NCI-H2196 treated with DMSO at 0.1 percent for 48 hours (cell line): ENCODE measurements around the gene P2RX5.
"Not testable (repeated sequence)": the region's sequence is repeated elsewhere in the genome, so short reads cannot be mapped to it uniquely, and the experiment has no call there.

Experiments
- DNase-seq: peaks from one replicate; lab custom pipeline; 2025; ENCODE audit not compliant: unreplicated experiment; lab: John Stamatoyannopoulos, UW

Gene P2RX5

GRCh38 chr17:3695723-3696411 lies at the start of gene P2RX5:
TSS of gene P2RX5 (minus strand) at chr17:3696155. CDS start at chr17:3696005, 150 bp downstream.
- DNase-seq = no peak

GRCh38 chr17:3745071-3745470 lies 49.1 kb upstream of the P2RX5 start:
- no peak for DNase-seq

GRCh38 chr17:3744014-3744413 lies 48.1 kb upstream of the P2RX5 start:
- DNase-seq = no peak

GRCh38 chr17:3740611-3741073 lies 44.7 kb upstream of the P2RX5 start:
- no peak for DNase-seq

GRCh38 chr17:3739422-3740124 lies 43.6 kb upstream of the P2RX5 start:
- DNase-seq = no peak

GRCh38 chr17:3738562-3739295 lies 42.8 kb upstream of the P2RX5 start:
- no peak for DNase-seq

- no peak for DNase-seq
Observed at GRCh38 chr17:3735515-3735914, 39.6 kb upstream of the P2RX5 start.

- not testable (repeated sequence) for DNase-seq
Observed at GRCh38 chr17:3734911-3735276, 38.9 kb upstream of the P2RX5 start.

- DNase-seq = no peak
Observed at GRCh38 chr17:3732210-3732621, 36.3 kb upstream of the P2RX5 start.

- no peak for DNase-seq
Observed at GRCh38 chr17:3730881-3731429, 35.0 kb upstream of the P2RX5 start.

- no peak for DNase-seq
Observed at GRCh38 chr17:3729881-3730280, 33.9 kb upstream of the P2RX5 start.

- not testable (repeated sequence) for DNase-seq
Observed at GRCh38 chr17:3728099-3728498, 32.1 kb upstream of the P2RX5 start.

- no peak for DNase-seq
Observed at GRCh38 chr17:3727041-3727440, 31.1 kb upstream of the P2RX5 start.

GRCh38 chr17:3724378-3725077 lies 28.6 kb upstream of the P2RX5 start:
- no peak for DNase-seq

- DNase-seq = peak; percentile 34
Observed at GRCh38 chr17:3723556-3724377, 27.8 kb upstream of the P2RX5 start, which contains the start of gene HASPIN. TSS of gene HASPIN (plus strand) at chr17:3723903. CDS start at chr17:3723936, 33 bp downstream.

GRCh38 chr17:3723188-3723555 lies 27.2 kb upstream of the P2RX5 start:
- DNase-seq = no peak

- DNase-seq = no peak
Observed at GRCh38 chr17:3722716-3723115, 26.8 kb upstream of the P2RX5 start.

- no peak for DNase-seq
Observed at GRCh38 chr17:3719265-3719664, 23.3 kb upstream of the P2RX5 start.

- no peak for DNase-seq
Observed at GRCh38 chr17:3718201-3718600, 22.2 kb upstream of the P2RX5 start.

GRCh38 chr17:3715296-3715695 lies 19.3 kb upstream of the P2RX5 start:
- no peak for DNase-seq
